22Rv1 (cell line): Measurements from ENCODE around the gene GADD45GIP1.

Source experiments
- CTCF ChIP-seq: fragments of 450-650 bp; IDR thresholded peaks from 2 replicates; pipeline ENCODE4 v1.5.1; 2017; ENCODE audit warnings: mild to moderate bottlenecking
- ZFX ChIP-seq: fragments of 450-650 bp; IDR thresholded peaks from 2 replicates; pipeline ENCODE4 v1.6.1; 2017; ENCODE audit warnings: antibody characterized with exemption, borderline replicate concordance

GRCh38 chr19:12936582-12936981 lies 20.4 kb downstream of the GADD45GIP1 start:
- TF ChIP-seq CTCF (no peak), ZFX (no peak)
